Occipital lobe (tissue), 2 donors: ENCODE data around the gene GHRHR. TPM values are rescaled to one million over a fixed set of nuclear protein-coding genes. Genes with fewer than 3 reads are reported as not detected.
A peak's percentile ranks its signal among the peaks of the same experiment; 100 is the strongest.

Experiments used
- DNase-seq: peaks from one replicate; lab custom pipeline; 2025; lab: John Stamatoyannopoulos, UW
- total RNA-seq: library from RNA; depleted of rRNA; stranded (reverse); fragments of >200 nt; gene quantifications from one replicate; pipeline ENCODE4 v1.2.3, GENCODE V29; 2014

GHRHR gene
- total RNA-seq, 1 donor from 2014 or later = not detected

DNA sequence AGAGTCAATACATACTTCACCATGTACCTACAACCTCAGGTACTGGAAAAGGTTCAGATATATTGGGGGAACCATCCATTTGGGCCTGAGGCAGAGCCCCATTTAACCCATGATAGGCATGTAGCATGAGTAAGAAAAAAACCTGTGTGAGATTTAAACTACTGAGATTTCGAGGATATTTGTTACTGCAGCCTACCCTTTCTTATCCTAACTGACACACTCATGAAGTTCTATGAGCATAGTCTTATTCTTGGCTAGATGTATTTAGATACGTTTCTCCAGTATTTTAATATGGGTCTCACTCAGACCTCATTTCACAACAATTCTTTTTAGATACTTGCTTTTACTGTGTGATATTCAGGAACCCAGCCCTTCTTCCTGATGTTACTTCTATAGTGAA, 39.3 kb downstream of the GHRHR start:
- DNase-seq = no peak

DNA sequence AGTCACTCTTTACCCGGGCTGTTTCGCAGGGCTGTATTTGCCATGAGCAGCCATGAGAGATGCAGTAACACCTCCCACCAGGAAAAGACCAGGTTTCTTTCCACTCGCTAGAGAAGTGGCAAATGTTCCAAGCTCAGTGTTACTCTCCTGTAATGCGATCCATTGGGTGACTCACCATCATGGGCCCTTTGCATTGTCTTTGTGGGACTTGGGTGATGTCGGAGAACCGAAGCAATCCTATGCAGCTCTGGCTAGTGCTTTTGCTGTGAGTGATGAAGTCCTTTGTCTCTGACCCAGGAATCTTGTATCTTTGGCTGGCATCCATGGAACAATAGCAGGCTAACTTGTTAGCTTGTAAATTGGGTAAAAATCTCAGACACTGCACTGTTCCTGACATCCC, 40.0 kb downstream of the GHRHR start:
- no peak for DNase-seq

DNA sequence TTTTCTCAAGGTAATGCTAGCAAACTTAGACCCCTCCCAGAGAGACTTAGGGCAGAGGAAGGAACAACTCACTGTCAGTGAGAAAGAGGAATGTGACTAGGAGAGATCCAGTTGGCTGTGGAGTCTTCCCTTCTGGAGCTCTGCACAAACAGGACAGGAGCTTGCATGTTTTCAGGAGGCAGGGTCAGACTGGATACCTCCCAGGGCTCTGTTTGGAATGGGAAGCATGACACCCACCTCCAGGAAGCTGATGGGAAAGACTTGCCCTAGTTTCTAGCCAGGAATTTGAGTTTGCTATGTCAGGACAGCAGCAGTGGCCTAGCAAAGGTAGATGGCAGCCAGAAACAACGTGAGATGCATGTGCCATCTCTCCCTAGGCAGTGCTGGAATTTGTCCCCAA, 40.6 kb downstream of the GHRHR start:
- no peak for DNase-seq

DNA sequence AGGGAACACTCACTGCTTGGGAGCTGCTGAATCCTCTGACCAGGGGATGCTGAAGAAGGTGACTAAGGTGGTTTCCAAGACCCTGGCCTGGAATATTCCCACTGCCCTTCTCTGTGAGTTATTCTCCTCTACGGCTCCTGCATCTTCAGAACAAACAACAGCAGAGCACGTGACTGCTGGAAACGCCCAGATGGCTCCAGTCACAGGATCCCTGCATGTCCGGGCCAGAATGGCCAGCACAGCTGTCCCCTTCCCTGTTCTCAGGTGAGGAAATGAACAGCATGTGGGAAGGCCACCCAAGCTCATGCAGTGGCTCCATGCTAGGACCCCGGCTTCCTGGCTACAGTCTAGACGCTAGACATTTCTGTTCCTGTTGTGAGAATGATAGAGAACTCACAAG, 43.1 kb downstream of the GHRHR start:
- DNase-seq = no peak

DNA sequence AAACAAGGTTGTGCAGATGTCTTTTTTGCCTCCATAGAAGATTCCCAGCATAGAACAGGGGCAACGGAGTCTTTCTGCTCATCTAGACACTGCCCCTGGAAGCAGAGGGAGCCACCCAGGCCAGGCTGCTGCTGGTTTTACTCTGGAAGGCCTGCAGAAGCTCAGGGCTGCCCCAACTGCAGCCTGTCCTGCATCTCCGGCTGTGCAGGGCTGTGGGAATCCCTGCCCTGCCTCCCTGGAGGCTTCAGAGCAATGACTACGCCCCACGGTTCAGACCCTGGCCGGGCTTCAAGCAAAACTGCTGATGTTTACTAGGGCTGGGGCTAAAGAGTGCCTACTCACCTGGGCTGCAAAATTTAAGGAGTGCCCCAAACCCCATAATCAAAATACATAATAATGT, 43.9 kb downstream of the GHRHR start:
- DNase-seq = no peak

DNA sequence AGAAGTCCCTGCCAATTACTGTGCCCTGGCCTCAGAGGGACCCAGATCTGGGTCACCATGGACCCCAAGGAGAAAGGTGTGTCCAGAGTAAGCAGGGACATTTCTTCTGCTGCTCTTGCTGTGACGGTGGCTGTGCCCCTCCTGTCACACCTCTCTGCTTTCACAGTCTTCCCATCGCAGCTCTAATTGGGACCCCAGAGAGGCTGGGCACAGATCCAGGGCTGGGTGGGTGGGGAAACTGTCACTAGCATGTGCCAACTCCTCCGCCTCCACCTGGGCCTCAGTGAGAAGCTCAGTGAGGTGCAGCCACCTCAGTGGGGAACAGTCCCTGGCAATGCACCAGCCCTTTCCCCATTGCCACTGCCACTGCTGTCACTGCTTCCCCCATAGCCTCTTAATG, 51.1 kb downstream of the GHRHR start:
- no peak for DNase-seq

DNA sequence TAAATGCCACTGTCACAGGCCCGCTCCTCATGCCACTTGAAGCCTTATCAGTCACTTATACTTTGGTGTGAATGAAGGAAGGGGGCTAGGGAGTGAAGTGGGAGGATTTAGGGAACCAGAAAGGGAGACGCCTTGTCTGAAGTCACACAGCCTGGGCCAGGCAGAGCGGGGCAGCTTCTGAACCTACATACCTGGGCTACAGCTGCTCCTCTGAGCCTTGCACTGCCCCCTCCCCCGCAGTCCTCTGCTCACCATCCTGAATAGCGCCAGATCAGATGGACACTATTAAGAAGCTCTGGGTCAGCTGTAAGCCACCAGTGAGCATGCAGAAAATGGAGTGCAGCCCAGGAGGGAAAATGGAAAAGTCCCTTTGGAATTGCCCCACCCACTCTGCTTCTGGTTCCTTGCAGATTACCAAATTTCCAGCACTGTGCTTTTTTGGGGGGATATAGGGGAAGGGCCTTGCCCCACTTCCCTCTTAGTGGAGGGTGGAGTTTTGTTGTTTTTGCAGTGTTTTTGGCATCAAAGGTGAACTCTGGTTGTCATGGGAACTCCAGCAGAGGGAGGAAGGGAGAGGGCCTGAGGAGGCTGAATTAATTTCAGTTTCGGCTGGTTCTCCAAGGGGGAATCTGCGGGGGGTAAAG, 53.4 kb downstream of the GHRHR start:
- no peak for DNase-seq

DNA sequence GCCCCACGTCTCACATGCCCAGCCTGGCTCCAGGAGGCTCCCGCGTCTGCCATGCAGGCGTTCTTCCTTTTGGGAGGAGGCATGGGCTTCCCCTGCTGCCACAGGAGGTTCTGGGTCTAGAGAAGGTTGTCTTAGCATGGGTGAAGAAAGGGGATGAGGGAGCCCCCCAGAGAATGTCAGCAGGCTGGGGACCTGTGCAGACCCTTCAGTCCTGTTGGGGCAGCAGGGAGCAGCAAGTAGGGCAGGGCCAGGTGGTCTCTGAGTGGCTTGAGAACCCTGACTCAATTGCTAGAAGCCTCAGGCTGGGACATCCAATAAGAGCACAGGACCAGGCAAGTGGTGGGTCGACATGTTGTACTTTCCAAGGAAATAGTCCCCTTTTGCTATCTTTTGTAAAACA, 54.0 kb downstream of the GHRHR start:
- no peak for DNase-seq

DNA sequence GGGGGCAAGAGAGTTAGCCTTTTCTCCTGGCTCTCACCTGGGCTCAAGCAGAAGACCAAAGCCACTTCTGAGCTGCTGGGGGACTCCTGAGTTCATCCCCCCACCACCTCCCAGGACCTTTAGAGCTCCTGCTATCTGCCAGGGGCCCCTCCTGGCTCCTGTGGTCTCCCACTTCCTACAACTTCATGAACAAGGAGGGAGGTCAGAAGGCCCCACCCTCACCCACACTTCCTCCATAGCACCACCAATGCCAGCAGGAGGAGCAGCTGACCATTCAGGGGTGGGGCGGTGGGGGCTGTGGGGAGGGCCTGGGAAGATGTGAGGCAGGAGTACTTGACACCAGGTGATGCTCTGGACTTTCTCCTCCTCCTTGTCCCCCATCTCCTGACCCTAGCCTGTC, 55.8 kb downstream of the GHRHR start:
- no peak for DNase-seq

DNA sequence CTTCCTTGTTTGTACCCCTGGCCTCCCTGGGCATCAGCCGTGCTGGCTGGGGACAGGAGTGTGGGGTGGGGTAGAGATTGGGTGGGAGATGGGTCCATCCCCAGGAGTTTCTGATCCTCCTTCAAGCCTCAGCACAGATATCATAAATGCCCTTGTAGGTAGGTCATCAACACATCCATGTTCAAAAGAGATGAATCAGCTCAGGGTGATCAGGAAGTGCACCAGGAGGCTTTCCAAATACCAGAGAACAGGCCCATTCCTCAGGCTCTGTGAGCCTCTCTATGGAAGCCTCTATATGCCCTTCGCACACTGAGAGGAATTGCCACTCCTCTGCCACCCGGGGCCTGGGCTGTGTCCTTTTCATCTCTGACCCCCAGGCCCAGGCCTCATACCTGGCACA, 56.4 kb downstream of the GHRHR start:
- no peak for DNase-seq

DNA sequence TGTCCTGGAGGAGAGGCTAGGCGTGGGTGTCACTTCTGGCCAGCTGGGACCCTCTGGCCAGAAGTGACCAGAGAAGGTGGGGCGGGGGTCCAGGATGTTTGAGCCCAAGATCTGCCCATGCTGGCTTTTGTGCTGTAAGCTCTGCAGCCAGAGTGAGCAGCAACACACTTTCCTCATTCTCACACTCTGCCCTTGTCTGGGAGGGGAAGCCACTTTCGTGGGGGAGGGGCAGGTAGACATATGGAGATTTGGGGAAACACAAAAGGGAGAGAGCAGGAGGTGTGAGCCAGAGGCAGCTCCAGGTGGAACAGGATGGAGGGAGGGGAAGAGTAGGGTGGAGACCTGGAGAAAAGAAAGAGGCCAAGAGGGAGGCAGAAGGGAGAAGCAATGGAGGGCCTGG, 56.9 kb downstream of the GHRHR start:
- DNase-seq = no peak

DNA sequence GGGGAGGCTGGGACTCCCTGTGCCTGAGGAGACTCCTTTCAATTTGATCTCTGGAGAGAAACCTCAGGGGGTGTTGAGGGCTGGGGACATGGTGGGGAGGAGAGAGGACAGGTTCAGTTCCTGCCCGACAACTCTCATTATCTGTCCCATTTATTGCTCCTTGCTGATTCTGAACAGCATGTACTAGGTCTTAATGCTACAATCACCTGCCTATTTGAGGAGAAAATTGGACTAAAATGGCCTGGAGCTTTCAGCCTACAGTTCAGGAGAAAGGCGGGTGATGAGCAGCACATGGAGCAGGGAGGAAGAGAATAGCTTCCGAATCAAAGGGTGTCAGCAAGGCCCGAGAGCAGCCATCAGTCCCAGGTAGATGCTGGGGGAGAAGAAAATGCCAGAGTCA, 58.4 kb downstream of the GHRHR start:
- DNase-seq = no peak

DNA sequence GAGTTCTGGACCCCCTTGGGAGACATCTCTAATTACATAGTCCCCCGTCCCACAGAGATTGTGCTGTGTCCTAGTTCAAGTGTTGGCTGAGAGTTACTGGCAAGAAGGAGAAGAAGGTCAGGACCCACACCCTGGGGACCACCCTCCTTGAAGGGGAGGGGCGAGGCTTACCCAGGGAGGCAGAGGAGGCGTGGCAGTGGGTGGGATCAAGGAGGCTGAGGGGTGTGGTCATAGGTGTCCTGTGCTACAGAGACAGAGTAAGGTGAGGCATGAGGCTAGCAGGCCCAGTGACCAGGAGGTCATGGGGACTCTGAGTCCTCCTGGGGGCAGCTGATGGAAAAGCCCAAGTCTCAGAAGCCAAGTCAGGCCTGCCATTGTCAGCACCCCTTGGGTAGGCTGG, 59.0 kb downstream of the GHRHR start:
- no peak for DNase-seq

DNA sequence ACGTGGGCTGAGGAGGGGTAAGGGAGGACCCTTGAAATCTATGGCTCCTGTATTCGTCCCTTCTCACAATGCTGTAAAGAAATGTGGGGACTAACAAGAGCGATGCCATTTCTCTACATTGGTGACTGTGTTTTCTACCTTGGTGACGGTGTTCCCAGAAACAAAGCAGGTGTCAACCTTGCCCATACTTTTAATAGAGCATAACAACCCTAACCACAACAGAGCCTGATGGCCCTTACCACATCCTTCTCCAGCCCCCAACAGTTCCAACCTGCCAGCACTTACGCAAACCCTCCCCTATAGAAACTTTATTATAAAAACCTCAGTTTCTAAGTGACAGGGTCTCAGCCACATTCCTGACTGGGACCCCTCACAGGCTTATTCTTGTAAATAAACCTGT, 60.1 kb downstream of the GHRHR start:
- no peak for DNase-seq

DNA sequence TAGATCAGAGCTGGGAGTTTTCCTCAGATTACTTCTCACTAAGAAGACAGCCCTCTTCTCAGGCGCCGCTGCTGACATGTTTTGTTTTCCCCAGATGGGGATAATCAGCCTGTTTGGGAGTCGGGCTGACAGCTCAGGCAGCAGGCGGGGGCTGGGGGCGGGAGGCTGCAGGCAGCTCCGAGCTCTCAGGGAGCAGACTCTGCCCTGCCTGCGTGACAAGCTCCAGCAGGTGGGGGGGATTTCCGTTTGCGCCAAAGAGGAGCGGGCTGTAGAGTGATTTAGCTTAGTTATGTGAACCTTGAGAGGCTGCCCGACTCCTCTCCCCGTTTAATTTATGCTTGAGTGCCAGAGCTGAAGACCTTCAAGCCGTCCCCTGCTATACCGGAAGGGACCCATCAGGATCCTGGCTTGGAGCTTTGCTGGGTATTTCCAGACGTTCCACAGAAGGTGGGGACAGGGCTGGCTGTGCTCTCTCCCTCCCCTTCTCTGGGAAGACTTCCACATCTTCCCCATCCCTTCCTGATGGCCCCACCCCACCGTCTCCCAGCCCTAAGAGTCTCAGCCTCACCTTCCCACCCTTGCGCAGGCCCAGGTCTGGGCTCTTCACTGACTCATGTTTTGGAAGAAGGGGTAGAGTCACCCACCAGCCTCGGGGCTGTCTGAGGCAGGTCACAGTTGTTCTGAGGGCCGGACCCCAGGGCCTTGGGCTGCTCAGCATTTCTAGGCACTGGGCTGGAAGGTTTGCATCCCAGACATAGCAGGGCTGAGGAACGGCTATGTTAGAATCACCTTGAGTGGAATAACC, 63.6 kb downstream of the GHRHR start:
- peak; percentile 51 for DNase-seq

DNA sequence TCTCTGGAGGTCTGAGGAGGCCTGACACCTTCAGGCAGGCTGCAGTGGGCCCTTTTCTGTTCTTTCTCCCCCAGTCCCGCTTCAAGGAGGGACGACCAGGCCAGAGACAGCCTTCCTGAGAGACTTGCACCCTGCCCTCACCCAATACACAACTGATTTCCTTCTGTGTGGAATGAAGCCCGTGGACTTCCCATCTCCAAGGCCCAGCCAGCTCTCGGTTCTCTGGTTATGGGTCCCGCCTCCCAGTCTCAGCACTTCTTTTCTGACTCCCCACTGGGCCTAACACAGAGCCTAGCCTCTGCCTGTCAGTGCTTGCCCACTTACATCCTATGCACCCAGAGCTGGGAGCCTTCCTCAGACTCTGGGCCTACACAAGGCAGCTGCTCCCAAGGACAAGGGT, 64.3 kb downstream of the GHRHR start:
- DNase-seq = no peak

DNA sequence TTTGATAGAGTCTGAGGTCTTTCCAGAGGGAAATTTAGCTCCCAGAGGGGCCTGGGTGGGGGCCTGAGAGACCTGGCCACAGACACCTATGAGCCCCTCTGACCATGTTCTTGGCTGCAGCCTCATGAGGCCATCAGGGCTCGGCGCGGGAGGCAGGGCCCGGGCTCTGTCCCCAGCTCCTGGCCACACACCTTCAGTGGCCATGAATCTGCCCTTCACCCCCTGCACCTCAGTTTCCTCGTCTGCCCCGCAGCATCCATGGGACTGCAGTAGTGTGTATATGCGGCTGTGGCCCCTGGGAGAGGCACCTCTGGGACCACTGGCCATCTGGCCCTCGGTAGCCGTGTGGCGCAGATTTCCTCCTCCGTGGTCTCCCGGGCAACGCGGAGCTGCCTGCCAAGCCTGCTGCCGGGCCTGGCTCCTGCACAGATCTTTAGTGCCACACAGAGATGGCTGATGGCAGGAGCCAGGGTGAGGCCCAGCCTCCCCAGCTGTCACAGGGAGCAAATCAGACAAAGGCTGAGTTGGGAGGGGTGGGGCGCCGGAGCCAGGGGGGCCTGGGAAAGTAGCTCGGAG, 64.8 kb downstream of the GHRHR start:
- peak; percentile 45 for DNase-seq

Other genes with a start within 250 kb of the GHRHR start
- 0.16 TPM for gene INMT, start 211.8 kb upstream of the GHRHR start, total RNA-seq
- 5.3 TPM for gene MINDY4, start 192.5 kb upstream of the GHRHR start, total RNA-seq
- 0.31 TPM for gene AQP1, start 52.1 kb upstream of the GHRHR start, total RNA-seq
- 53.0 TPM for gene ADCYAP1R1, start 88.4 kb downstream of the GHRHR start, total RNA-seq